SK-N-SH (cell line): ENCODE data around the gene ABHD15. TPM values are rescaled to one million over a fixed set of nuclear protein-coding genes. Genes with fewer than 3 reads are reported as not detected.

Experiments
- CTCF ChIA-PET: fragments of 300-600, 350-600 bp; formaldehyde crosslinking; extraction: SDS; loops from one replicate; lab custom pipeline; 2021; lab: Yijun Ruan, JAX
- POLR2A ChIA-PET: fragments of 350-600 bp; sonication (Branson Sonifier 250); formaldehyde crosslinking; extraction: SDS; loops from one replicate; lab custom pipeline; 2020; ENCODE audit warnings: antibody characterized with exemption, inconsistent platforms; lab: Yijun Ruan, JAX
- DNase-seq: peaks from one replicate; pipeline ENCODE4 v3.0.0; 2012
- H2AFZ ChIP-seq: fragments of 200-600 bp; sonication (generic); 2 replicates; pipeline ENCODE4 v1.8.1; 2016; ENCODE audit warnings: antibody characterized with exemption, mild to moderate bottlenecking, low read depth
- H3F3A ChIP-seq: fragments of 200-600 bp; sonication (generic); replicated peaks from 2 replicates; pipeline ENCODE3; 2016; ENCODE audit warnings: antibody characterized with exemption, mild to moderate bottlenecking; ENCODE audit not compliant: insufficient read depth
- H3K27ac ChIP-seq, 2 experiments: fragments of 200-500 bp in 1 of 2; fragments of 200-600 bp in 1 of 2; sonication (Bioruptor generic) in 1 of 2; sonication (generic), shearing (Covaris generic) in 1 of 2; 2 replicates each; pipeline versions ENCODE4 v1.5.1 to v1.6.1; 2014 to 2016; ENCODE audit warnings: low read depth in 2 of 2, inconsistent platforms in 1 of 2, low read length in 1 of 2, mild to moderate bottlenecking in 1 of 2, mixed read lengths in 1 of 2
- H3K27me3 ChIP-seq: fragments of 200-600 bp; sonication (generic), shearing (Covaris generic); 2 replicates; pipeline ENCODE4 v1.6.1; 2016; ENCODE audit warnings: mixed run types; ENCODE audit not compliant: insufficient read depth
- H3K36me3 ChIP-seq, 2 experiments: fragments of 200-500 bp in 1 of 2; fragments of 200-600 bp in 1 of 2; sonication (Bioruptor generic) in 1 of 2; sonication (generic) in 1 of 2; replicated peaks in 1 of 2; 2 replicates each; pipeline versions ENCODE3 to v1.5.1; 2014 to 2016; ENCODE audit warnings: low read length in 1 of 2, mild to moderate bottlenecking in 1 of 2; ENCODE audit not compliant: insufficient read depth in 2 of 2, control insufficient read depth in 1 of 2
- H3K4me1 ChIP-seq, 2 experiments: fragments of 200-500 bp in 1 of 2; fragments of 200-600 bp in 1 of 2; sonication (Bioruptor generic) in 1 of 2; sonication (generic), shearing (Covaris generic) in 1 of 2; 2 replicates each; pipeline versions ENCODE4 v1.5.1 to v1.6.1; 2014 to 2016; ENCODE audit warnings: low read depth in 1 of 2, low read length in 1 of 2, mixed run types in 1 of 2; ENCODE audit not compliant: insufficient read depth in 2 of 2, control insufficient read depth in 1 of 2
- H3K4me2 ChIP-seq: fragments of 200-600 bp; sonication (generic), shearing (Covaris generic); 2 replicates; pipeline ENCODE4 v1.6.1; 2017; ENCODE audit warnings: mixed run types
- H3K4me3 ChIP-seq, 2 experiments: fragments of 200-500 bp in 1 of 2; fragments of 200-600 bp in 1 of 2; sonication (Bioruptor generic) in 1 of 2; sonication (generic), shearing (Covaris generic) in 1 of 2; 2 replicates each; pipeline versions ENCODE4 v1.5.1 to v1.8.1; 2014 to 2016; ENCODE audit warnings: low read depth in 2 of 2, inconsistent platforms in 1 of 2, low read length in 1 of 2, mild to moderate bottlenecking in 1 of 2, mixed read lengths in 1 of 2, moderate library complexity in 1 of 2
- H3K79me2 ChIP-seq: fragments of 200-600 bp; sonication (generic); 2 replicates; pipeline ENCODE4 v1.8.1; 2017; ENCODE audit warnings: mild to moderate bottlenecking; ENCODE audit not compliant: insufficient read depth
- H3K9ac ChIP-seq: fragments of 200-600 bp; sonication (generic); 2 replicates; pipeline ENCODE4 v1.6.1; 2017; ENCODE audit warnings: mixed run types
- H3K9me2 ChIP-seq: fragments of 200-600 bp; sonication (generic); 2 replicates; pipeline ENCODE4 v1.6.1; 2017; ENCODE audit warnings: mixed run types
- H3K9me3 ChIP-seq: fragments of 200-600 bp; sonication (generic); 2 replicates; pipeline ENCODE4 v1.6.1; 2017; ENCODE audit warnings: mixed run types, mild to moderate bottlenecking, moderate library complexity
- H4K20me1 ChIP-seq: fragments of 200-600 bp; sonication (generic); 2 replicates; pipeline ENCODE4 v1.6.1; 2017; ENCODE audit warnings: mild to moderate bottlenecking, mixed run types; ENCODE audit not compliant: insufficient read depth
- CTCF ChIP-seq: fragments of 200-600 bp; sonication (generic); IDR thresholded peaks from 2 replicates; pipeline ENCODE4 v1.6.1; 2017; ENCODE audit warnings: antibody characterized with exemption, mild to moderate bottlenecking, moderate library complexity
- EP300 ChIP-seq, 2 experiments: IDR thresholded peaks; 2 replicates each; pipeline versions ENCODE4 v1.4.0 to v1.6.1; 2012; ENCODE audit warnings: borderline replicate concordance in 1 of 2, low read depth in 1 of 2, low read length in 1 of 2
- EZH2phosphoT487 ChIP-seq: fragments of 200-600 bp; sonication (generic); IDR thresholded peaks from 2 replicates; pipeline ENCODE4 v1.6.1; 2017; ENCODE audit warnings: low read depth, mixed run types, mild to moderate bottlenecking, antibody characterized with exemption, moderate library complexity, borderline replicate concordance
- FOSL2 ChIP-seq: IDR thresholded peaks from 2 replicates; pipeline ENCODE4 v1.4.0; 2012; ENCODE audit warnings: low read depth, mild to moderate bottlenecking, moderate library complexity, borderline replicate concordance
- FOXJ3 ChIP-seq: sonication (generic); formaldehyde crosslinking; IDR thresholded peaks from 2 replicates; pipeline ENCODE4 v1.5.1; 2020; ENCODE audit warnings: mild to moderate bottlenecking, missing genetic modification reagents
- FOXM1 ChIP-seq: IDR thresholded peaks from 2 replicates; pipeline ENCODE4 v1.4.0; 2012; ENCODE audit warnings: low read depth, mild to moderate bottlenecking
- GABPA ChIP-seq: IDR thresholded peaks from 2 replicates; pipeline ENCODE4 v1.4.0; 2012; ENCODE audit warnings: low read depth, mild to moderate bottlenecking
- IRF3 ChIP-seq: fragments of 150-350 bp; IDR thresholded peaks from 2 replicates; pipeline ENCODE4 v1.6.1; 2016; ENCODE audit warnings: mild to moderate bottlenecking, low read depth, low read length
- JUND ChIP-seq: IDR thresholded peaks from 2 replicates; pipeline ENCODE4 v1.4.0; 2012
- MXI1 ChIP-seq: IDR thresholded peaks from 2 replicates; pipeline ENCODE4 v1.6.1; 2012; ENCODE audit warnings: mild to moderate bottlenecking, low read depth, low read length, improper control_type of control experiment
- NRF1 ChIP-seq: IDR thresholded peaks from 2 replicates; pipeline ENCODE4 v1.6.1; 2012; ENCODE audit warnings: low read depth, mild to moderate bottlenecking, low read length
- POLR2AphosphoS5 ChIP-seq: IDR thresholded peaks from 2 replicates; pipeline ENCODE4 v1.6.1; 2012; ENCODE audit warnings: low read depth, low read length
- RAD21 ChIP-seq: IDR thresholded peaks from 2 replicates; pipeline ENCODE4 v1.6.1; 2012; ENCODE audit warnings: mild to moderate bottlenecking, low read length
- RCOR1 ChIP-seq: fragments of 150-350 bp; IDR thresholded peaks from 2 replicates; pipeline ENCODE4 v1.6.1; 2017; ENCODE audit warnings: antibody characterized with exemption, low read length
- RFX5 ChIP-seq: IDR thresholded peaks from 2 replicates; pipeline ENCODE4 v1.6.1; 2012; ENCODE audit warnings: mild to moderate bottlenecking, improper control_type of control experiment, low read length
- RXRA ChIP-seq: IDR thresholded peaks from 2 replicates; pipeline ENCODE4 v1.4.0; 2012; ENCODE audit warnings: low read depth, mild to moderate bottlenecking, borderline replicate concordance
- SIN3A ChIP-seq: IDR thresholded peaks from 2 replicates; pipeline ENCODE4 v1.6.1; 2012; ENCODE audit warnings: low read depth, mild to moderate bottlenecking, low read length, moderate library complexity, borderline replicate concordance
- SMC3 ChIP-seq: IDR thresholded peaks from 2 replicates; pipeline ENCODE4 v1.6.1; 2012; ENCODE audit warnings: low read depth, low read length, improper control_type of control experiment
- ZBTB33 ChIP-seq: IDR thresholded peaks from 2 replicates; pipeline ENCODE4 v1.4.0; 2012; ENCODE audit warnings: low read depth, borderline replicate concordance
- WGBS: methylation state at CpG from one replicate; pipeline ENCODE4 v1.1.6; 2017; ENCODE audit warnings: low lambda C conversion rate; 5-methylcytosine and 5-hydroxymethylcytosine counted together
- polyA plus RNA-seq, 3 experiments: library from polyadenylated mRNA; depleted of rRNA; stranded (reverse); fragments of >200 nt; gene quantifications; 2 replicates each; pipeline ENCODE4 v1.2.3, GENCODE V29; 2012

The ABHD15 gene
- polyA plus RNA-seq, 1 of the 3 experiments (the other 2 are of a cell fraction), result 7.0 TPM

GRCh38 chr17:29614349-29615047 is 47.7 kb upstream of the ABHD15 start:
- H3K9me2 ChIP-seq, result no peaks in the 10 kb centered on the region
- TF ChIP-seq NRF1 (no peak), FOXJ3 (no peak), ZBTB33 (no peak), SMC3 (no peak), IRF3 (no peak), JUND (no peak), FOXM1 (no peak), CTCF (no peak), RXRA (no peak)
- H4K20me1 ChIP-seq, result no peaks in the 10 kb centered on the region
- no peaks in the 10 kb centered on the region for H3K9me3 ChIP-seq
- peaks cover 0 to 28% of the 10 kb centered on the region in 2 experiments for H3K36me3 ChIP-seq
- 96% methylated on average over 13 of the region's 16 CpGs for WGBS
- no peak overlapping the region; a peak in 1 of 4 replicates for H3K27ac ChIP-seq
- H3K4me1 ChIP-seq, result peaks cover 2 to 19% of the 10 kb centered on the region in 2 experiments; a peak in 2 of 4 replicates
- ChIA-PET CTCF (interaction anchor here (1.4 kb wide), 1 partner anchor 23 kb away, joined by 4 read pairs; no protein-coding TSS in a partner anchor), POLR2A (no interaction called here)
- H3F3A ChIP-seq, result no peaks in the 10 kb centered on the region
- no peak overlapping the region for H3K4me2 ChIP-seq
- no peak overlapping the region for H2AFZ ChIP-seq
- H3K27me3 ChIP-seq, result no peaks in the 10 kb centered on the region
- H3K9ac ChIP-seq, result no peak overlapping the region
- H3K4me3 ChIP-seq, result no peak overlapping the region
- H3K79me2 ChIP-seq, result no peaks in the 10 kb centered on the region
- peak; percentile 36 for DNase-seq

GRCh38 chr17:29613856-29614255 is 47.0 kb upstream of the ABHD15 start:
- Histone ChIP-seq H3K4me2 (no peak overlapping the region), H2AFZ (no peak overlapping the region), H3K27ac (no peak overlapping the region), H3K36me3 (peaks cover 0 to 30% of the 10 kb centered on the region in 2 experiments), H3K4me3 (no peak overlapping the region), H3K79me2 (no peaks in the 10 kb centered on the region), H4K20me1 (no peaks in the 10 kb centered on the region), H3K9me3 (no peaks in the 10 kb centered on the region), H3K4me1 (peaks cover 0 to 12% of the 10 kb centered on the region in 2 experiments; a peak in 1 of 4 replicates)
- POLR2A ChIA-PET, result no interaction called here
- WGBS, result 82% methylated on average over 9 of the region's 13 CpGs
- no peak for TF ChIP-seq ZBTB33
- TF ChIP-seq FOXJ3, result no peak
- no peak for TF ChIP-seq SIN3A
- TF ChIP-seq EP300 (IDR thresholded peaks at IDR 0.05; ENCODE audit: borderline replicate concordance in 1 of 2, low read depth in 1 of 2, low read length in 1 of 2), result no peak
- TF ChIP-seq GABPA, result no peak
- no peak for TF ChIP-seq FOSL2
- no peak for TF ChIP-seq RAD21
- no peak for TF ChIP-seq RFX5
- no peak for TF ChIP-seq EZH2phosphoT487
- no peak for TF ChIP-seq POLR2AphosphoS5
- TF ChIP-seq RXRA, result no peak
- TF ChIP-seq MXI1, result no peak
- no peak for TF ChIP-seq RCOR1
- TF ChIP-seq, all 33 proteins: peak for 0
- no peaks in the 10 kb centered on the region for H3K9me2 ChIP-seq
- no peaks in the 10 kb centered on the region for H3K27me3 ChIP-seq
- CTCF ChIA-PET, result no interaction called here
- no peak for DNase-seq
- H3F3A ChIP-seq, result no peaks in the 10 kb centered on the region
- H3K9ac ChIP-seq, result no peak overlapping the region
